Neutrophil (primary cell): ENCODE results near the gene SUN1.

Source experiments
- H3K27ac ChIP-seq: fragments of 200-600 bp; sonication (generic); 2 replicates; pipeline ENCODE4 v1.5.1; 2016; ENCODE audit warnings: mild to moderate bottlenecking, moderate library complexity
- H3K27me3 ChIP-seq: fragments of 200-600 bp; sonication (generic); 2 replicates; pipeline ENCODE4 v1.6.0; 2016; ENCODE audit warnings: mild to moderate bottlenecking
- H3K36me3 ChIP-seq: fragments of 200-600 bp; sonication (generic); 2 replicates; pipeline ENCODE4 v1.5.1; 2017
- H3K4me1 ChIP-seq, 2 experiments: fragments of 200-600 bp in 1 of 2; sonication (generic) in 1 of 2; 1 replicate in 1 of 2; 2 replicates in 1 of 2; pipeline versions ENCODE4 v1.5.1 to v1.6.1; 2013 to 2016; ENCODE audit warnings: low read depth in 1 of 2, low read length in 1 of 2, mild to moderate bottlenecking in 1 of 2, moderate library complexity in 1 of 2; ENCODE audit not compliant: control insufficient read depth in 1 of 2, insufficient read depth in 1 of 2
- H3K4me3 ChIP-seq, 2 experiments: fragments of 200-600 bp in 1 of 2; sonication (generic) in 1 of 2; 1 replicate in 1 of 2; 2 replicates in 1 of 2; pipeline ENCODE4 v1.5.1; 2013 to 2016; ENCODE audit warnings: low read depth in 1 of 2, low read length in 1 of 2, mild to moderate bottlenecking in 1 of 2, moderate library complexity in 1 of 2
- H3K9me3 ChIP-seq: fragments of 200-600 bp; sonication (generic); 2 replicates; pipeline ENCODE4 v1.5.1; 2016
- CTCF ChIP-seq: fragments of 200-600 bp; sonication (generic); IDR thresholded peaks from 2 replicates; pipeline ENCODE4 v1.5.1; 2016; ENCODE audit warnings: antibody characterized with exemption

The SUN1 gene

DNA sequence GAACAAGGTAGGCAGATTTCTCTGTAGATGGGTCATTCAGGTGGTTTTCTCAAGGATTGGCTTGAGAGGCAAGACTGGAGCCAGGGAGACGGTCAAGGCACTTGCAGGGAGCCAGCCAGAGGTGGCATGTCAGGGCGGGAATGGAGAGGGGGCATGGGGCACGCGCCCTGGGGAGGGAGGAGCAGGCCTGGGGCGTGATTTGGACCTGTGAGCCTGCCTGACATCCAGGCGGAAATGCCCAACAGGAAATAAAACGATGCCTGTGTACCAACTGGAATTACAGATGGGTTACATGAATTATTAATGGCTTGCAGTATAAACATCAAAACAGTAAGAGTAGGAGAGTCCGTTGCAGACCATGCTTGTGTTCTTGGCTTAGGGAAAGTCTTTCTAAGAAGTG, 8.6 kb upstream of the SUN1 start:
- TF ChIP-seq CTCF: no peak
- no peak overlapping the region for H3K27ac ChIP-seq
- H3K4me1 ChIP-seq: no peaks in the 10 kb centered on the region

DNA sequence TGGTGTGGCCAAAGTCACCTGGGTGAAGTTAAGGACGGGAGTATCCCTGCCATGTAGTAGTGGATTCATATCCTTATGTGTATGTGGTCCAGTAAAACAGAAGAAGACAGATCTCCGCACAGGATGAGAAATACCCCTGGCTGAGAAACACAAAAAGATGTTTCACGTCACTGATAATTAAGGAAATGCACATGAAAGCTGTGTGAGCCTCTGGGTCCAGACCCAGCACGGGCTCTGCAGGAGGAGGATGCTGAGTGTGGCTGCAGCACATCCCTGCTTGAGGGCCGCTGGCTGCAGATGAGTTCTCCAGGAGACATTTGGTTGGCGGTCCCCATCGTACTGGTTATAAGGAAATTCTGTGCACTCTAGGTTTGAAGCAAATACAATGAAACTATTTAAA, 8.2 kb upstream of the SUN1 start:
- no peaks in the 10 kb centered on the region for H3K9me3 ChIP-seq
- no peak overlapping the region for H3K27ac ChIP-seq
- H3K27me3 ChIP-seq: peaks cover 57% of the 10 kb centered on the region
- no peaks in the 10 kb centered on the region for H3K36me3 ChIP-seq
- no peak for TF ChIP-seq CTCF
- H3K4me3 ChIP-seq: no peak overlapping the region
- H3K4me1 ChIP-seq: no peaks in the 10 kb centered on the region

More for the DNA sequence above, 8.6 kb upstream of the SUN1 start:
- Histone ChIP-seq H3K36me3 (no peaks in the 10 kb centered on the region), H3K27me3 (peaks cover 57% of the 10 kb centered on the region), H3K4me3 (no peak overlapping the region), H3K9me3 (no peaks in the 10 kb centered on the region)

GRCh38 chr7:824664-825063, 7.6 kb upstream of the SUN1 start:
- no peak for TF ChIP-seq CTCF
- no peak overlapping the region for H3K27ac ChIP-seq
- no peaks in the 10 kb centered on the region for H3K4me1 ChIP-seq
- no peaks in the 10 kb centered on the region for H3K9me3 ChIP-seq
- no peak overlapping the region for H3K4me3 ChIP-seq
- no peaks in the 10 kb centered on the region for H3K36me3 ChIP-seq
- H3K27me3 ChIP-seq: peaks cover 53% of the 10 kb centered on the region

- no peaks in the 10 kb centered on the region for H3K4me1 ChIP-seq
- TF ChIP-seq CTCF: no peak
- peaks cover 46% of the 10 kb centered on the region for H3K27me3 ChIP-seq
- no peak overlapping the region for H3K27ac ChIP-seq
- H3K36me3 ChIP-seq: no peaks in the 10 kb centered on the region
- no peak overlapping the region for H3K4me3 ChIP-seq
- H3K9me3 ChIP-seq: no peaks in the 10 kb centered on the region
These were observed 6.9 kb upstream of the SUN1 start for GRCh38 chr7:825386-825785.

DNA sequence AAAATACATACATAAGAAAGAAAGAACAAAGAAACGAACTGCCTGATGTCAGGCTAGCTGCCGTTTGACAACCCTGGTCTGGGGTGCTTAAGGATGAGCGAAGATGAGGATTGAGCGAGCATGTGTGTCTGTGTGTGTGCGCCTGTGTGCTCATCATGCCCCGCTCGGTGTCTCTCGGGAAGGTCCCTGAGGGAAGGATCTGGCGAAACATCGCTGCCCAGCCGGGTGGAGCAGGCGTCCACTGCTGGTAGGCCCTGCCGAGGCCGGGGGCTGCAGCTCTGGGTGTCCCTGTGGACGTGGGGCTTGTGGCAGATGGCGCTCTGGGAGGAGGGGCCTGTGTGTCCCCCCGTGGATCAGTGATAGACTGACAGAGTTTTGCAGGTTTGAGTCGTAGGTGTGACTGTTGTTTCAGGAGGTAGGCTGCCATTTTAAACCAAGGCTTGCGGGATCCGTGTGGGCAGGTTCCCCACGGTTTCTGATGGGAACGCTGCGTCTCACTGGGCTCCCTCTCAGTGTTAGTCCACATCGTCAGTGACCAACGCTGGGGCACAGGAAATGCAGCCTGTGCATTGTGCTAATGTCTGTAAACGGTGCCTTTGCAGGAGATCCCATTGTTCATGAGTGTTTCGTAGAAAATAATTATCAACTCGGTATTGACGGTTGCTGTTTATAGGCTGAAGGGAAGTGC, 5.9 kb upstream of the SUN1 start:
- Histone ChIP-seq H3K36me3 (no peaks in the 10 kb centered on the region), H3K9me3 (no peaks in the 10 kb centered on the region), H3K27me3 (peaks cover 45% of the 10 kb centered on the region), H3K27ac (no peak overlapping the region), H3K4me3 (no peak overlapping the region), H3K4me1 (no peaks in the 10 kb centered on the region)
- no peak for TF ChIP-seq CTCF
